Duodenal mucosa (tissue), 2 donors: Measurements from ENCODE around the gene SIRT7.

ENCODE experiments used
- H3K27ac ChIP-seq: one replicate; pipeline ENCODE4 v1.7.0; 2013; ENCODE audit warnings: low read depth, low read length
- H3K27me3 ChIP-seq, 2 donors: one replicate each; pipeline ENCODE4 v1.7.0; 2013; ENCODE audit warnings: low read length in 2 of 2, control low read depth in 1 of 2; ENCODE audit not compliant: insufficient read depth in 2 of 2, control insufficient read depth in 1 of 2
- H3K36me3 ChIP-seq, 2 donors: one replicate each; pipeline ENCODE4 v1.7.0; 2013; ENCODE audit warnings: low read length in 2 of 2, control low read depth in 1 of 2; ENCODE audit not compliant: insufficient read depth in 2 of 2, control insufficient read depth in 1 of 2
- H3K4me1 ChIP-seq, 2 donors: one replicate each; pipeline ENCODE4 v1.7.0; 2013; ENCODE audit warnings: low read length in 2 of 2, control low read depth in 1 of 2; ENCODE audit not compliant: insufficient read depth in 2 of 2, control insufficient read depth in 1 of 2
- H3K4me3 ChIP-seq, 2 donors: one replicate each; pipeline ENCODE4 v1.7.0; 2013; ENCODE audit warnings: low read length in 2 of 2, low read depth in 1 of 2
- H3K9ac ChIP-seq, 2 donors: one replicate each; pipeline ENCODE4 v1.7.0; 2013; ENCODE audit warnings: low read length in 2 of 2, low read depth in 1 of 2
- H3K9me3 ChIP-seq, 2 donors: one replicate each; pipeline ENCODE4 v1.7.0; 2013; ENCODE audit warnings: low read length in 2 of 2, control low read depth in 1 of 2; ENCODE audit not compliant: control insufficient read depth in 1 of 2

Gene SIRT7

GRCh38 chr17:81909966-81910839, 7.8 kb downstream of the SIRT7 start:
- Histone ChIP-seq H3K36me3 (peaks cover 50 to 72% of the 10 kb centered on the region in 2 donors), H3K9ac (peak overlapping the region; percentile 56 to 74), H3K4me3 (peak overlapping the region; percentile 79 to 83), H3K27ac (peak overlapping the region; percentile 82), H3K27me3 (no peaks in the 10 kb centered on the region), H3K4me1 (peaks cover 15 to 16% of the 10 kb centered on the region in 2 donors), H3K9me3 (no peaks in the 10 kb centered on the region)

GRCh38 chr17:81909231-81909630, 8.7 kb downstream of the SIRT7 start:
- peak overlapping the region in 1 of 2 donors; percentile 83 for H3K4me3 ChIP-seq

GRCh38 chr17:81908793-81909192, 9.2 kb downstream of the SIRT7 start:
- Histone ChIP-seq H3K27ac (no peak overlapping the region), H3K4me3 (no peak overlapping the region), H3K27me3 (no peaks in the 10 kb centered on the region), H3K9me3 (no peaks in the 10 kb centered on the region), H3K36me3 (peaks cover 36 to 72% of the 10 kb centered on the region in 2 donors), H3K9ac (no peak overlapping the region), H3K4me1 (peaks cover 15 to 16% of the 10 kb centered on the region in 2 donors)

More at GRCh38 chr17:81909231-81909630, 8.7 kb downstream of the SIRT7 start:
- Histone ChIP-seq H3K27ac (no peak overlapping the region), H3K36me3 (peaks cover 40 to 72% of the 10 kb centered on the region in 2 donors), H3K27me3 (no peaks in the 10 kb centered on the region), H3K4me1 (peaks cover 15 to 16% of the 10 kb centered on the region in 2 donors), H3K9ac (peak overlapping the region; percentile 56 to 74), H3K9me3 (no peaks in the 10 kb centered on the region)

GRCh38 chr17:81907219-81908145, 10.5 kb downstream of the SIRT7 start:
- peaks cover 27 to 59% of the 10 kb centered on the region in 2 donors for H3K36me3 ChIP-seq
- H3K4me1 ChIP-seq: peaks cover 15 to 22% of the 10 kb centered on the region in 2 donors

GRCh38 chr17:81906476-81907218, 11.3 kb downstream of the SIRT7 start:
- Histone ChIP-seq H3K9me3 (no peaks in the 10 kb centered on the region), H3K36me3 (peaks cover 24 to 53% of the 10 kb centered on the region in 2 donors), H3K27me3 (no peaks in the 10 kb centered on the region), H3K27ac (no peak overlapping the region), H3K4me1 (peaks cover 17 to 25% of the 10 kb centered on the region in 2 donors), H3K4me3 (no peak overlapping the region), H3K9ac (no peak overlapping the region)

More at GRCh38 chr17:81907219-81908145, 10.5 kb downstream of the SIRT7 start:
- Histone ChIP-seq H3K9me3 (no peaks in the 10 kb centered on the region), H3K4me3 (no peak overlapping the region), H3K27ac (no peak overlapping the region), H3K27me3 (no peaks in the 10 kb centered on the region), H3K9ac (no peak overlapping the region)

GRCh38 chr17:81905993-81906392, 12.0 kb downstream of the SIRT7 start:
- Histone ChIP-seq H3K27ac (no peak overlapping the region), H3K9ac (no peak overlapping the region), H3K4me1 (peaks cover 19 to 30% of the 10 kb centered on the region in 2 donors)

GRCh38 chr17:81905424-81905875, 12.5 kb downstream of the SIRT7 start:
- Histone ChIP-seq H3K9ac (no peak overlapping the region), H3K27me3 (no peaks in the 10 kb centered on the region), H3K9me3 (no peaks in the 10 kb centered on the region), H3K36me3 (peaks cover 25 to 54% of the 10 kb centered on the region in 2 donors), H3K27ac (no peak overlapping the region), H3K4me1 (peaks cover 18 to 28% of the 10 kb centered on the region in 2 donors), H3K4me3 (no peak overlapping the region)

More at GRCh38 chr17:81905993-81906392, 12.0 kb downstream of the SIRT7 start:
- no peaks in the 10 kb centered on the region for H3K27me3 ChIP-seq
- peaks cover 24 to 53% of the 10 kb centered on the region in 2 donors for H3K36me3 ChIP-seq
- no peak overlapping the region for H3K4me3 ChIP-seq
- H3K9me3 ChIP-seq: no peaks in the 10 kb centered on the region

GRCh38 chr17:81904600-81905423, 13.2 kb downstream of the SIRT7 start:
- Histone ChIP-seq H3K4me1 (peaks cover 11 to 22% of the 10 kb centered on the region in 2 donors), H3K36me3 (peaks cover 30 to 60% of the 10 kb centered on the region in 2 donors), H3K4me3 (no peak overlapping the region), H3K9me3 (no peaks in the 10 kb centered on the region), H3K27me3 (no peaks in the 10 kb centered on the region), H3K9ac (no peak overlapping the region), H3K27ac (no peak overlapping the region)
